Trophoblast cell (in vitro differentiated cells and primary cell): ENCODE results near the gene ZNF655.
A peak's percentile ranks its signal among the peaks of the same experiment; 100 is the strongest.

ENCODE experiments used
- DNase-seq, 2 donors: peaks; one replicate each; pipeline ENCODE4 v3.0.0-alpha.2; 2016
- H2AFZ ChIP-seq: 2 replicates; pipeline ENCODE4 v1.6.1; 2013; ENCODE audit warnings: low read length, moderate library complexity, mild to moderate bottlenecking; ENCODE audit not compliant: insufficient read depth, poor library complexity
- H2AK5ac ChIP-seq: 2 replicates; pipeline ENCODE4 v1.6.1; 2013; ENCODE audit warnings: mild to moderate bottlenecking, low read length
- H2BK120ac ChIP-seq: 2 replicates; pipeline ENCODE4 v1.6.1; 2013; ENCODE audit warnings: low read length, mild to moderate bottlenecking, moderate library complexity; ENCODE audit not compliant: insufficient read depth, poor library complexity
- H2BK12ac ChIP-seq: 2 replicates; pipeline ENCODE4 v1.6.1; 2013; ENCODE audit warnings: mild to moderate bottlenecking, low read length, moderate library complexity
- H2BK5ac ChIP-seq: 2 replicates; pipeline ENCODE4 v1.6.1; 2013; ENCODE audit warnings: low read length, low read depth, moderate library complexity, mild to moderate bottlenecking; ENCODE audit not compliant: poor library complexity
- H3K14ac ChIP-seq: 2 replicates; pipeline ENCODE4 v1.6.1; 2013; ENCODE audit warnings: mild to moderate bottlenecking, low read length
- H3K18ac ChIP-seq: 2 replicates; pipeline ENCODE4 v1.6.1; 2013; ENCODE audit warnings: mild to moderate bottlenecking, low read length
- H3K23ac ChIP-seq: 2 replicates; pipeline ENCODE4 v1.6.1; 2013; ENCODE audit warnings: low read length
- H3K27ac ChIP-seq: 2 replicates; pipeline ENCODE4 v1.5.1; 2013; ENCODE audit warnings: low read depth, mild to moderate bottlenecking, inconsistent platforms, low read length, moderate library complexity
- H3K27me3 ChIP-seq: 2 replicates; pipeline ENCODE4 v1.6.1; 2013; ENCODE audit warnings: inconsistent platforms, mild to moderate bottlenecking, low read length, moderate library complexity; ENCODE audit not compliant: insufficient read depth
- H3K36me3 ChIP-seq, 2 experiments: 1 replicate in 1 of 2; 2 replicates in 1 of 2; pipeline ENCODE4 v1.6.1; 2013; ENCODE audit warnings: low read length in 2 of 2, mild to moderate bottlenecking in 2 of 2, moderate library complexity in 1 of 2; ENCODE audit not compliant: insufficient read depth in 2 of 2, control insufficient read depth in 1 of 2
- H3K4ac ChIP-seq: 2 replicates; pipeline ENCODE4 v1.6.1; 2013; ENCODE audit warnings: low read depth, mild to moderate bottlenecking, low read length, moderate library complexity
- H3K4me1 ChIP-seq, 2 experiments: 1 replicate in 1 of 2; 2 replicates in 1 of 2; pipeline ENCODE4 v1.6.1; 2013; ENCODE audit warnings: low read length in 2 of 2, mild to moderate bottlenecking in 2 of 2, moderate library complexity in 1 of 2; ENCODE audit not compliant: insufficient read depth in 2 of 2, control insufficient read depth in 1 of 2
- H3K4me2 ChIP-seq: 2 replicates; pipeline ENCODE4 v1.6.1; 2013; ENCODE audit warnings: inconsistent platforms, mild to moderate bottlenecking, low read length, moderate library complexity
- H3K4me3 ChIP-seq: 2 replicates; pipeline ENCODE4 v1.5.1; 2013; ENCODE audit warnings: mild to moderate bottlenecking, low read depth, low read length, inconsistent platforms
- H3K79me1 ChIP-seq: one replicate; pipeline ENCODE4 v1.6.1; 2013; ENCODE audit warnings: low read length
- H3K79me2 ChIP-seq: 2 replicates; pipeline ENCODE4 v1.6.1; 2013; ENCODE audit warnings: low read length, mild to moderate bottlenecking; ENCODE audit not compliant: control insufficient read depth, insufficient read depth, poor library complexity
- H3K9ac ChIP-seq: 2 replicates; pipeline ENCODE4 v1.6.1; 2013; ENCODE audit warnings: mild to moderate bottlenecking, low read length
- H3K9me3 ChIP-seq: 2 replicates; pipeline ENCODE4 v1.6.1; 2013; ENCODE audit warnings: low read depth, mild to moderate bottlenecking, control low read depth, inconsistent platforms, low read length; ENCODE audit not compliant: insufficient read depth
- H4K12ac ChIP-seq: 2 replicates; pipeline ENCODE4 v1.6.1; 2013; ENCODE audit warnings: low read depth, mild to moderate bottlenecking, low read length, moderate library complexity
- H4K8ac ChIP-seq: 2 replicates; pipeline ENCODE4 v1.6.1; 2013; ENCODE audit warnings: low read depth, mild to moderate bottlenecking, low read length, moderate library complexity
- H4K91ac ChIP-seq: one replicate; pipeline ENCODE4 v1.6.1; 2013; ENCODE audit warnings: low read depth, mild to moderate bottlenecking, low read length, moderate library complexity
- WGBS: extraction: QIAGEN DNeasy Blood & Tissue Kit; methylation state at CpG from one replicate; pipeline ENCODE4 v1.1.7; 2013; ENCODE audit warnings: missing lambda C conversion rate; ENCODE audit not compliant: insufficient read length, insufficient coverage; ENCODE audit errors: extremely low coverage; 5-methylcytosine and 5-hydroxymethylcytosine counted together

The ZNF655 gene

DNA sequence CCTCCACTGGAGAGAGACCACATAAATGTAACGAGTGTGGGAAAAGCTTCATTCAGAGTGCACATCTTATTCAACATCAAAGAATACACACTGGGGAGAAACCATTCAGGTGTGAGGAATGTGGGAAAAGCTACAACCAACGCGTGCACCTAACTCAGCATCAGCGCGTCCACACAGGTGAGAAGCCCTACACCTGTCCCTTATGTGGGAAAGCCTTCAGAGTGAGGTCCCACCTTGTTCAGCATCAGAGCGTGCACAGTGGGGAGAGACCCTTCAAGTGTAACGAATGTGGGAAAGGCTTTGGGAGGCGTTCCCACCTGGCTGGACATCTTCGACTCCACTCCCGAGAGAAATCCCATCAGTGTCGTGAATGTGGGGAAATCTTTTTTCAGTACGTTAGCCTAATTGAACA lies 27.1 kb upstream of the ZNF655 start:
- no CpG with 5 or more reads among the region's 12 CpGs for WGBS
- H2AFZ ChIP-seq = no peak overlapping the region
- H3K4me2 ChIP-seq = no peak overlapping the region
- no peak overlapping the region for H3K4me3 ChIP-seq
- no peak overlapping the region for H4K12ac ChIP-seq
- no peak overlapping the region for H3K18ac ChIP-seq
- H3K9me3 ChIP-seq = peaks cover 23% of the 10 kb centered on the region
- no peak overlapping the region for H2BK5ac ChIP-seq
- peaks cover 28 to 42% of the 10 kb centered on the region in 2 experiments for H3K36me3 ChIP-seq
- H4K91ac ChIP-seq = no peak overlapping the region
- H3K14ac ChIP-seq = no peak overlapping the region
- peaks cover 3% of the 10 kb centered on the region for H3K27me3 ChIP-seq
- no peak overlapping the region for H3K9ac ChIP-seq
- H3K79me2 ChIP-seq = no peaks in the 10 kb centered on the region
- DNase-seq = no peak
- H2AK5ac ChIP-seq = no peak overlapping the region
- H3K79me1 ChIP-seq = no peaks in the 10 kb centered on the region
- no peaks in the 10 kb centered on the region for H3K4me1 ChIP-seq
- H3K23ac ChIP-seq = no peak overlapping the region
- H2BK12ac ChIP-seq = no peak overlapping the region
- H3K4ac ChIP-seq = no peak overlapping the region
- H2BK120ac ChIP-seq = no peak overlapping the region
- no peak overlapping the region for H4K8ac ChIP-seq
- no peak overlapping the region for H3K27ac ChIP-seq

GRCh38 chr7:99535667-99536066 lies 22.8 kb upstream of the ZNF655 start:
- WGBS = no CpG with 5 or more reads among the region's 2 CpGs

DNA sequence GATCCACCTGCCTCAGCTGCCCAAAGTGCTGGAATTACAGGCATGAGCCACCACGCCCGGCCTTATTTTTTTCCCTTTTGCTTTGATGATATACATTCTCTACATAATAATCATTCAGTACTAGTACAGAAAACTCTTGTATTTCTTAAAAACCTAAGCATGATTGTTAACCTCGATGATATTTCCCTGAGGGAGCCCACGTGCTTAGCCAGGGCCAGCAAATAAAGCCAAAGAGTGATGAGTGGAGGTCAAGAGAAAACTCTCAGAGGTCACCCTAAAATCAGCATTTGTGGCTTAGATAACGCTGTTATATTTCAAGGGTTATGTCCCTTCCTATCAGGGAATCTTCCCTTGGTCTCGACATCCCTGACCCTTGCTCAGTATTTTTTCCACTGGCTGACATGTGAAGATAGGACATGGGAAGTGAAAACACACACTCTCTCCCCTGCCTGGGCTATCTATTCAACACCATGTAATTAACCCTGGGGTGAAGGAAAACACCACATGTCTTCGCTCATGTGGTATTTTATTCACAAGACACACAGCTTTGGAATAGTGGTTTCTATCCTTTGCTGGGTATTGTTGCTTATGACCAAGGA lies 19.1 kb upstream of the ZNF655 start:
- DNase-seq = peak in 1 of 2 donors; percentile 24
- WGBS = no CpG with 5 or more reads among the region's 7 CpGs
- Histone ChIP-seq H3K9ac (no peak overlapping the region), H3K9me3 (peaks cover 23% of the 10 kb centered on the region), H2BK5ac (no peak overlapping the region), H2AK5ac (no peak overlapping the region), H3K27me3 (no peaks in the 10 kb centered on the region), H3K79me2 (no peaks in the 10 kb centered on the region), H3K79me1 (no peaks in the 10 kb centered on the region), H3K4me1 (no peaks in the 10 kb centered on the region), H3K14ac (no peak overlapping the region), H3K27ac (no peak overlapping the region), H3K4me2 (no peak overlapping the region), H3K4me3 (no peak overlapping the region), H3K18ac (no peak overlapping the region), H3K4ac (no peak overlapping the region), H4K8ac (no peak overlapping the region), H3K23ac (no peak overlapping the region), H2BK120ac (no peak overlapping the region), H4K91ac (no peak overlapping the region), H4K12ac (no peak overlapping the region), H3K36me3 (peaks cover 2 to 3% of the 10 kb centered on the region in 2 experiments), H2AFZ (no peak overlapping the region), H2BK12ac (no peak overlapping the region)

More at GRCh38 chr7:99535667-99536066, 22.8 kb upstream of the ZNF655 start:
- H3K4me1 ChIP-seq = no peaks in the 10 kb centered on the region
- no peak overlapping the region for H3K14ac ChIP-seq
- no peak overlapping the region for H3K18ac ChIP-seq
- H2AK5ac ChIP-seq = no peak overlapping the region
- no peak overlapping the region for H4K91ac ChIP-seq
- peaks cover 13 to 21% of the 10 kb centered on the region in 2 experiments for H3K36me3 ChIP-seq
- H3K79me2 ChIP-seq = no peaks in the 10 kb centered on the region
- no peak overlapping the region for H2BK12ac ChIP-seq
- peaks cover 23% of the 10 kb centered on the region for H3K9me3 ChIP-seq
- no peak overlapping the region for H4K8ac ChIP-seq
- H3K4ac ChIP-seq = no peak overlapping the region
- H3K79me1 ChIP-seq = no peaks in the 10 kb centered on the region
- no peak overlapping the region for H4K12ac ChIP-seq
- H3K4me3 ChIP-seq = no peak overlapping the region
- no peak overlapping the region for H3K27ac ChIP-seq
- H3K4me2 ChIP-seq = no peak overlapping the region
- no peak overlapping the region for H2BK120ac ChIP-seq
- no peak overlapping the region for H2BK5ac ChIP-seq
- H3K9ac ChIP-seq = no peak overlapping the region
- no peak for DNase-seq
- H2AFZ ChIP-seq = no peak overlapping the region
- H3K23ac ChIP-seq = no peak overlapping the region
- H3K27me3 ChIP-seq = peaks cover 3% of the 10 kb centered on the region

GRCh38 chr7:99540542-99540941 lies 17.9 kb upstream of the ZNF655 start:
- peaks cover 2 to 3% of the 10 kb centered on the region in 2 experiments for H3K36me3 ChIP-seq
- H2BK120ac ChIP-seq = no peak overlapping the region
- no CpG with 5 or more reads among the region's 5 CpGs for WGBS

More at GRCh38 chr7:99540542-99540941, 17.9 kb upstream of the ZNF655 start:
- Histone ChIP-seq H3K9me3 (peaks cover 18% of the 10 kb centered on the region), H4K91ac (no peak overlapping the region), H2AFZ (no peak overlapping the region), H2BK12ac (no peak overlapping the region), H2AK5ac (no peak overlapping the region), H2BK5ac (no peak overlapping the region), H3K4me1 (no peaks in the 10 kb centered on the region), H3K14ac (no peak overlapping the region), H3K4me2 (no peak overlapping the region), H3K18ac (no peak overlapping the region), H3K9ac (no peak overlapping the region), H3K79me1 (no peaks in the 10 kb centered on the region), H3K23ac (no peak overlapping the region), H3K4me3 (no peak overlapping the region), H4K12ac (no peak overlapping the region), H3K27me3 (no peaks in the 10 kb centered on the region), H4K8ac (no peak overlapping the region), H3K4ac (no peak overlapping the region), H3K79me2 (no peaks in the 10 kb centered on the region), H3K27ac (no peak overlapping the region)
- no peak for DNase-seq
